Measurements from ENCODE around the gene CD79A.
"Not testable (repeated sequence)": the region's sequence is repeated elsewhere in the genome, so short reads cannot be mapped to it uniquely, and the experiment has no call there.

The CD79A gene

GRCh38 chr19:41907994-41908615 lies 31.0 kb downstream of the CD79A start:
- Histone ChIP-seq H3K4me3 (ENCODE audit: low read length in 2 of 2) (no peak overlapping the region), H3K36me3 (ENCODE audit: control insufficient read depth in 2 of 2, insufficient read depth in 2 of 2, low read length in 2 of 2) (peaks cover 16 to 24% of the 10 kb centered on the region in 2 donors), H3K9me3 (ENCODE audit: control insufficient read depth in 2 of 2, low read length in 2 of 2) (no peaks in the 10 kb centered on the region), H3K27me3 (ENCODE audit: control insufficient read depth in 1 of 2, insufficient read depth in 2 of 2, low read length in 2 of 2) (peaks cover 15 to 23% of the 10 kb centered on the region in 2 donors), H3K4me1 (ENCODE audit: control insufficient read depth, insufficient read depth, low read length) (no peaks in the 10 kb centered on the region), H3K9ac (ENCODE audit: low read length in 2 of 2) (no peak overlapping the region), H3K27ac (ENCODE audit: low read length) (no peak overlapping the region)

- H3K36me3 ChIP-seq (ENCODE audit: control insufficient read depth in 2 of 2, insufficient read depth in 2 of 2, low read length in 2 of 2): peaks cover 11 to 16% of the 10 kb centered on the region in 2 donors
- no peaks in the 10 kb centered on the region for H3K4me1 ChIP-seq (ENCODE audit: control insufficient read depth, insufficient read depth, low read length)
- peaks cover 22 to 29% of the 10 kb centered on the region in 2 donors for H3K27me3 ChIP-seq (ENCODE audit: control insufficient read depth in 1 of 2, insufficient read depth in 2 of 2, low read length in 2 of 2)
- H3K4me3 ChIP-seq (ENCODE audit: low read length in 2 of 2): no peak overlapping the region
- H3K27ac ChIP-seq (ENCODE audit: low read length): no peak overlapping the region
- no peak overlapping the region for H3K9ac ChIP-seq (ENCODE audit: low read length in 2 of 2)
- H3K9me3 ChIP-seq (ENCODE audit: control insufficient read depth in 2 of 2, low read length in 2 of 2): no peaks in the 10 kb centered on the region
Measured at GRCh38 chr19:41908724-41909464, 31.8 kb downstream of the CD79A start.

- no peak overlapping the region for H3K9ac ChIP-seq (ENCODE audit: low read length in 2 of 2)
- H3K27me3 ChIP-seq (ENCODE audit: control insufficient read depth in 1 of 2, insufficient read depth in 2 of 2, low read length in 2 of 2): peaks cover 28 to 34% of the 10 kb centered on the region in 2 donors
- no peak overlapping the region for H3K27ac ChIP-seq (ENCODE audit: low read length)
- no peaks in the 10 kb centered on the region for H3K4me1 ChIP-seq (ENCODE audit: control insufficient read depth, insufficient read depth, low read length)
- H3K4me3 ChIP-seq (ENCODE audit: low read length in 2 of 2): no peak overlapping the region
- no peaks in the 10 kb centered on the region for H3K9me3 ChIP-seq (ENCODE audit: control insufficient read depth in 2 of 2, low read length in 2 of 2)
- H3K36me3 ChIP-seq (ENCODE audit: control insufficient read depth in 2 of 2, insufficient read depth in 2 of 2, low read length in 2 of 2): peaks cover 5 to 8% of the 10 kb centered on the region in 2 donors
Measured at GRCh38 chr19:41909706-41910105, 32.6 kb downstream of the CD79A start.

GRCh38 chr19:41910240-41910991 lies 33.3 kb downstream of the CD79A start:
- H3K4me1 ChIP-seq (ENCODE audit: control insufficient read depth, insufficient read depth, low read length): peaks cover 4% of the 10 kb centered on the region
- no peak overlapping the region for H3K27ac ChIP-seq (ENCODE audit: low read length)
- peaks cover 1 to 3% of the 10 kb centered on the region in 2 donors for H3K36me3 ChIP-seq (ENCODE audit: control insufficient read depth in 2 of 2, insufficient read depth in 2 of 2, low read length in 2 of 2)
- no peak overlapping the region for H3K9ac ChIP-seq (ENCODE audit: low read length in 2 of 2)
- no peaks in the 10 kb centered on the region for H3K9me3 ChIP-seq (ENCODE audit: control insufficient read depth in 2 of 2, low read length in 2 of 2)
- H3K4me3 ChIP-seq (ENCODE audit: low read length in 2 of 2): no peak overlapping the region
- peaks cover 33 to 37% of the 10 kb centered on the region in 2 donors for H3K27me3 ChIP-seq (ENCODE audit: control insufficient read depth in 1 of 2, insufficient read depth in 2 of 2, low read length in 2 of 2)

GRCh38 chr19:41910992-41911888 lies 34.2 kb downstream of the CD79A start:
- H3K27me3 ChIP-seq (ENCODE audit: control insufficient read depth in 1 of 2, insufficient read depth in 2 of 2, low read length in 2 of 2): peaks cover 41 to 44% of the 10 kb centered on the region in 2 donors
- no peaks in the 10 kb centered on the region for H3K36me3 ChIP-seq (ENCODE audit: control insufficient read depth in 2 of 2, insufficient read depth in 2 of 2, low read length in 2 of 2)
- no peak overlapping the region for H3K9ac ChIP-seq (ENCODE audit: low read length in 2 of 2)
- H3K9me3 ChIP-seq (ENCODE audit: control insufficient read depth in 2 of 2, low read length in 2 of 2): no peaks in the 10 kb centered on the region
- H3K27ac ChIP-seq (ENCODE audit: low read length): no peak overlapping the region
- H3K4me3 ChIP-seq (ENCODE audit: low read length in 2 of 2): no peak overlapping the region
- H3K4me1 ChIP-seq (ENCODE audit: control insufficient read depth, insufficient read depth, low read length): peaks cover 5% of the 10 kb centered on the region

GRCh38 chr19:41911889-41912731 lies 35.0 kb downstream of the CD79A start:
- Histone ChIP-seq H3K9ac (ENCODE audit: low read length in 2 of 2) (no peak overlapping the region), H3K27ac (ENCODE audit: low read length) (no peak overlapping the region), H3K36me3 (ENCODE audit: control insufficient read depth in 2 of 2, insufficient read depth in 2 of 2, low read length in 2 of 2) (no peaks in the 10 kb centered on the region), H3K9me3 (ENCODE audit: control insufficient read depth in 2 of 2, low read length in 2 of 2) (no peaks in the 10 kb centered on the region), H3K4me1 (ENCODE audit: control insufficient read depth, insufficient read depth, low read length) (peaks cover 5% of the 10 kb centered on the region), H3K4me3 (ENCODE audit: low read length in 2 of 2) (no peak overlapping the region), H3K27me3 (ENCODE audit: control insufficient read depth in 1 of 2, insufficient read depth in 2 of 2, low read length in 2 of 2) (peaks cover 49 to 52% of the 10 kb centered on the region in 2 donors)

- Histone ChIP-seq H3K36me3 (ENCODE audit: control insufficient read depth in 2 of 2, insufficient read depth in 2 of 2, low read length in 2 of 2) (no peaks in the 10 kb centered on the region), H3K27ac (ENCODE audit: low read length) (no peak overlapping the region), H3K9ac (ENCODE audit: low read length in 2 of 2) (no peak overlapping the region), H3K4me3 (ENCODE audit: low read length in 2 of 2) (no peak overlapping the region), H3K9me3 (ENCODE audit: control insufficient read depth in 2 of 2, low read length in 2 of 2) (no peaks in the 10 kb centered on the region), H3K27me3 (ENCODE audit: control insufficient read depth in 1 of 2, insufficient read depth in 2 of 2, low read length in 2 of 2) (peaks cover 58% of the 10 kb centered on the region in 2 donors), H3K4me1 (ENCODE audit: control insufficient read depth, insufficient read depth, low read length) (peaks cover 5% of the 10 kb centered on the region)
Measured at GRCh38 chr19:41912899-41913537, 35.9 kb downstream of the CD79A start.

GRCh38 chr19:41913538-41914423 lies 36.7 kb downstream of the CD79A start:
- Histone ChIP-seq H3K27ac (ENCODE audit: low read length) (no peak overlapping the region), H3K4me3 (ENCODE audit: low read length in 2 of 2) (no peak overlapping the region), H3K36me3 (ENCODE audit: control insufficient read depth in 2 of 2, insufficient read depth in 2 of 2, low read length in 2 of 2) (no peaks in the 10 kb centered on the region), H3K9ac (ENCODE audit: low read length in 2 of 2) (no peak overlapping the region), H3K4me1 (ENCODE audit: control insufficient read depth, insufficient read depth, low read length) (peaks cover 5% of the 10 kb centered on the region), H3K9me3 (ENCODE audit: control insufficient read depth in 2 of 2, low read length in 2 of 2) (no peaks in the 10 kb centered on the region), H3K27me3 (ENCODE audit: control insufficient read depth in 1 of 2, insufficient read depth in 2 of 2, low read length in 2 of 2) (peaks cover 63 to 65% of the 10 kb centered on the region in 2 donors)

GRCh38 chr19:41914424-41914834 lies 37.4 kb downstream of the CD79A start:
- H3K9ac ChIP-seq (ENCODE audit: low read length in 2 of 2); H3K9me3 ChIP-seq (ENCODE audit: control insufficient read depth in 2 of 2, low read length in 2 of 2); H3K4me3 ChIP-seq (ENCODE audit: low read length in 2 of 2); H3K27ac ChIP-seq (ENCODE audit: low read length); H3K36me3 ChIP-seq (ENCODE audit: control insufficient read depth in 2 of 2, insufficient read depth in 2 of 2, low read length in 2 of 2); H3K4me1 ChIP-seq (ENCODE audit: control insufficient read depth, insufficient read depth, low read length): not testable (repeated sequence)
- peaks cover 63 to 71% of the 10 kb centered on the region in 2 donors for H3K27me3 ChIP-seq (ENCODE audit: control insufficient read depth in 1 of 2, insufficient read depth in 2 of 2, low read length in 2 of 2)

Data from stomach smooth muscle (tissue), 2 donors.